H9 (cell line): ENCODE data around the gene TSC22D3. TPM values are rescaled to one million over a fixed set of nuclear protein-coding genes. Genes with fewer than 3 reads are reported as not detected.

Source experiments
- DNase-seq: peaks from one replicate; pipeline ENCODE4 v3.0.0-alpha.2; 2017
- H2AFZ ChIP-seq: one replicate; pipeline ENCODE4 v1.6.1; 2013; ENCODE audit warnings: mild to moderate bottlenecking, low read length, control low read depth, moderate library complexity
- H2AK5ac ChIP-seq: 2 replicates; pipeline ENCODE4 v1.6.1; 2013; ENCODE audit warnings: low read length, control low read depth, mixed read lengths; ENCODE audit not compliant: insufficient read length
- H2BK120ac ChIP-seq: one replicate; pipeline ENCODE4 v1.6.1; 2013; ENCODE audit warnings: low read depth, mild to moderate bottlenecking, low read length, control low read depth, inconsistent platforms; ENCODE audit not compliant: poor library complexity, severe bottlenecking
- H2BK12ac ChIP-seq: 2 replicates; pipeline ENCODE4 v1.6.1; 2013; ENCODE audit warnings: low read length, control low read depth, mixed read lengths, low read depth; ENCODE audit not compliant: insufficient read length
- H2BK15ac ChIP-seq: 2 replicates; pipeline ENCODE4 v1.6.1; 2013; ENCODE audit warnings: low read depth, low read length, control low read depth
- H2BK20ac ChIP-seq: one replicate; pipeline ENCODE4 v1.6.1; 2013; ENCODE audit warnings: low read depth, mild to moderate bottlenecking, low read length, control low read depth, inconsistent platforms; ENCODE audit not compliant: poor library complexity, severe bottlenecking
- H2BK5ac ChIP-seq: 2 replicates; pipeline ENCODE4 v1.6.1; 2013; ENCODE audit warnings: low read length, control low read depth, mixed read lengths; ENCODE audit not compliant: insufficient read length
- H3K14ac ChIP-seq: 2 replicates; pipeline ENCODE4 v1.6.1; 2013; ENCODE audit warnings: low read length, control low read depth; ENCODE audit not compliant: insufficient read depth
- H3K18ac ChIP-seq: 2 replicates; pipeline ENCODE4 v1.6.1; 2013; ENCODE audit warnings: low read depth, mild to moderate bottlenecking, mixed read lengths, low read length, control low read depth; ENCODE audit not compliant: insufficient read length
- H3K23ac ChIP-seq: 2 replicates; pipeline ENCODE4 v1.6.1; 2013; ENCODE audit warnings: low read length, control low read depth, mixed read lengths, low read depth; ENCODE audit not compliant: insufficient read length
- H3K23me2 ChIP-seq: 2 replicates; pipeline ENCODE4 v1.6.1; 2013; ENCODE audit warnings: low read depth, mild to moderate bottlenecking, mixed read lengths, low read length, control low read depth; ENCODE audit not compliant: insufficient read length, poor library complexity, severe bottlenecking
- H3K27ac ChIP-seq: 2 replicates; pipeline ENCODE4 v1.5.1; 2013; ENCODE audit warnings: low read length, control low read depth, mixed read lengths, low read depth; ENCODE audit not compliant: insufficient read length
- H3K27me3 ChIP-seq: 2 replicates; pipeline ENCODE4 v1.6.1; 2013; ENCODE audit warnings: low read length, control low read depth, inconsistent platforms; ENCODE audit not compliant: insufficient read depth
- H3K4ac ChIP-seq: 2 replicates; pipeline ENCODE4 v1.6.1; 2013; ENCODE audit warnings: low read depth, mild to moderate bottlenecking, control low read depth, inconsistent platforms, low read length, moderate library complexity
- H3K4me1 ChIP-seq: 2 replicates; pipeline ENCODE4 v1.6.1; 2013; ENCODE audit warnings: low read length, control low read depth, inconsistent platforms; ENCODE audit not compliant: insufficient read depth
- H3K4me2 ChIP-seq: 2 replicates; pipeline ENCODE4 v1.6.1; 2013; ENCODE audit warnings: low read length, control low read depth, mixed read lengths; ENCODE audit not compliant: insufficient read length, insufficient read depth
- H3K56ac ChIP-seq: 2 replicates; pipeline ENCODE4 v1.6.1; 2013; ENCODE audit warnings: low read depth, mild to moderate bottlenecking, mixed read lengths, low read length, control low read depth; ENCODE audit not compliant: insufficient read length
- H3K79me1 ChIP-seq: 2 replicates; pipeline ENCODE4 v1.6.1; 2013; ENCODE audit warnings: low read depth, mild to moderate bottlenecking, moderate library complexity, low read length, control low read depth, inconsistent platforms; ENCODE audit not compliant: insufficient read depth, poor library complexity, severe bottlenecking
- H3K79me2 ChIP-seq: 2 replicates; pipeline ENCODE4 v1.6.1; 2013; ENCODE audit warnings: low read length, control low read depth, inconsistent platforms; ENCODE audit not compliant: insufficient read depth
- H3K9ac ChIP-seq: 2 replicates; pipeline ENCODE4 v1.6.1; 2013; ENCODE audit warnings: low read length, control low read depth, mixed read lengths; ENCODE audit not compliant: insufficient read length; ENCODE audit errors: extremely low read depth
- H3K9me3 ChIP-seq: one replicate; pipeline ENCODE4 v1.6.1; 2013; ENCODE audit warnings: low read depth, low read length, inconsistent platforms; ENCODE audit not compliant: control insufficient read depth
- H3T11ph ChIP-seq: one replicate; pipeline ENCODE4 v1.6.1; 2013; ENCODE audit warnings: mild to moderate bottlenecking, low read length, control low read depth, inconsistent platforms
- H4K20me1 ChIP-seq: one replicate; pipeline ENCODE4 v1.6.1; 2013; ENCODE audit not compliant: control insufficient read depth, insufficient read length, insufficient read depth
- H4K5ac ChIP-seq: 2 replicates; pipeline ENCODE4 v1.6.1; 2013; ENCODE audit warnings: low read depth, mild to moderate bottlenecking, mixed read lengths, low read length, control low read depth; ENCODE audit not compliant: insufficient read length
- H4K8ac ChIP-seq: replicated peaks from 2 replicates; pipeline ENCODE4 v1.6.1; 2013; ENCODE audit warnings: low read length, control low read depth, mixed read lengths, low read depth; ENCODE audit not compliant: insufficient read length
- H4K91ac ChIP-seq: 2 replicates; pipeline ENCODE4 v1.6.1; 2013; ENCODE audit warnings: low read depth, mild to moderate bottlenecking, moderate library complexity, mixed read lengths, low read length, control low read depth; ENCODE audit not compliant: insufficient read length
- H3K27ac Mint-ChIP-seq, 3 experiments: 2 replicates in 2 of 3; 3 replicates in 1 of 3; pipeline ENCODE4 v1.8.0; 2020 to 2021; ENCODE audit warnings: mixed read lengths in 3 of 3, mild to moderate bottlenecking in 1 of 3, moderate library complexity in 1 of 3
- H3K27me3 Mint-ChIP-seq: 2 replicates; pipeline ENCODE4 v1.8.0; 2021; ENCODE audit warnings: low read depth, mild to moderate bottlenecking, moderate library complexity, mixed read lengths
- H3K36me3 Mint-ChIP-seq, 3 experiments: 2 replicates in 2 of 3; 3 replicates in 1 of 3; pipeline ENCODE4 v1.8.0; 2020 to 2021; ENCODE audit warnings: low read depth in 3 of 3, mixed read lengths in 3 of 3; ENCODE audit not compliant: insufficient read depth in 1 of 3
- H3K4me1 Mint-ChIP-seq, 2 experiments: 2 replicates each; pipeline ENCODE4 v1.8.0; 2020; ENCODE audit warnings: mixed read lengths in 2 of 2
- H3K4me3 Mint-ChIP-seq, 2 experiments: 2 replicates in 1 of 2; 3 replicates in 1 of 2; pipeline ENCODE4 v1.8.0; 2020 to 2021; ENCODE audit warnings: mild to moderate bottlenecking in 2 of 2, mixed read lengths in 2 of 2, moderate library complexity in 1 of 2
- H3K9me3 Mint-ChIP-seq, 2 experiments: 2 replicates in 1 of 2; 3 replicates in 1 of 2; pipeline ENCODE4 v1.8.0; 2020; ENCODE audit warnings: mild to moderate bottlenecking in 2 of 2, mixed read lengths in 2 of 2, moderate library complexity in 1 of 2
- CTCF ChIP-seq: fragments of 200-600 bp; sonication (generic); conservative IDR thresholded peaks from 3 replicates; pipeline ENCODE4 v1.8.0; 2021; ENCODE audit warnings: antibody characterized with exemption, mild to moderate bottlenecking
- WGBS: extraction: QIAGEN DNeasy Blood & Tissue Kit; methylation state at CpG from one replicate; pipeline ENCODE4 v1.1.7; 2013; ENCODE audit warnings: missing lambda C conversion rate, low lambda C conversion rate, mixed read lengths; ENCODE audit not compliant: insufficient read length; ENCODE audit errors: extremely low coverage; 5-methylcytosine and 5-hydroxymethylcytosine counted together
- total RNA-seq: library from RNA; stranded (reverse); gene quantifications from 2 replicates; pipeline ENCODE4 v1.2.1, GENCODE V29; 2021

Gene TSC22D3
- total RNA-seq, 1 experiment from 2014 or later = 10.5 TPM

GRCh38 chrX:107674480-107675364, 100.9 kb downstream of the TSC22D3 start:
- H2BK20ac ChIP-seq = no peak overlapping the region
- no peaks in the 10 kb centered on the region for H3K36me3 Mint-ChIP-seq
- H2AK5ac ChIP-seq = no peak overlapping the region
- H3K27ac Mint-ChIP-seq = peak overlapping the region in 1 of 3 experiments; percentile 34; a peak in 1 of 7 replicates
- H4K8ac ChIP-seq = no peak overlapping the region
- no peak overlapping the region for H3K23ac ChIP-seq
- no peaks in the 10 kb centered on the region for H3K23me2 ChIP-seq
- no peaks in the 10 kb centered on the region for H3K79me1 ChIP-seq
- H3K4me2 ChIP-seq = no peak overlapping the region
- no peak for TF ChIP-seq CTCF
- H3K27me3 ChIP-seq = no peaks in the 10 kb centered on the region; the same call in 1 of the 2 replicates
- no peak overlapping the region for H2BK120ac ChIP-seq
- no peak overlapping the region for H3K14ac ChIP-seq
- H2BK12ac ChIP-seq = no peak overlapping the region
- H3K79me2 ChIP-seq = no peaks in the 10 kb centered on the region
- H3K56ac ChIP-seq = no peak overlapping the region
- WGBS = no CpG with 5 or more reads among the region's 9 CpGs
- peaks cover 0 to 39% of the 10 kb centered on the region in 2 experiments; a peak in 2 of 4 replicates for H3K4me1 Mint-ChIP-seq
- no peak overlapping the region for H2AFZ ChIP-seq
- no peak overlapping the region for H4K91ac ChIP-seq
- no peak overlapping the region for H3K27ac ChIP-seq
- H3T11ph ChIP-seq = no peak overlapping the region
- no peaks in the 10 kb centered on the region for H3K9me3 ChIP-seq
- no peak overlapping the region for H2BK5ac ChIP-seq
- DNase-seq = no peak
- H3K4me1 ChIP-seq = no peaks in the 10 kb centered on the region; the same call in 1 of the 2 replicates
- H2BK15ac ChIP-seq = no peak overlapping the region
- no peak overlapping the region for H3K4me3 Mint-ChIP-seq
- peaks cover 0 to 63% of the 10 kb centered on the region in 2 experiments; a peak in 2 of 5 replicates for H3K9me3 Mint-ChIP-seq
- no peak overlapping the region for H3K18ac ChIP-seq
- no peak overlapping the region for H4K5ac ChIP-seq
- no peak overlapping the region for H3K9ac ChIP-seq
- H4K20me1 ChIP-seq = no peaks in the 10 kb centered on the region
- H3K4ac ChIP-seq = no peak overlapping the region
- H3K27me3 Mint-ChIP-seq = peaks cover 6% of the 10 kb centered on the region
